SIG-M5 (cell line): ENCODE measurements around the gene RARA.

Experiments used
- DNase-seq: peaks from one replicate; lab custom pipeline; 2025; lab: John Stamatoyannopoulos, UW

Gene RARA

DNA sequence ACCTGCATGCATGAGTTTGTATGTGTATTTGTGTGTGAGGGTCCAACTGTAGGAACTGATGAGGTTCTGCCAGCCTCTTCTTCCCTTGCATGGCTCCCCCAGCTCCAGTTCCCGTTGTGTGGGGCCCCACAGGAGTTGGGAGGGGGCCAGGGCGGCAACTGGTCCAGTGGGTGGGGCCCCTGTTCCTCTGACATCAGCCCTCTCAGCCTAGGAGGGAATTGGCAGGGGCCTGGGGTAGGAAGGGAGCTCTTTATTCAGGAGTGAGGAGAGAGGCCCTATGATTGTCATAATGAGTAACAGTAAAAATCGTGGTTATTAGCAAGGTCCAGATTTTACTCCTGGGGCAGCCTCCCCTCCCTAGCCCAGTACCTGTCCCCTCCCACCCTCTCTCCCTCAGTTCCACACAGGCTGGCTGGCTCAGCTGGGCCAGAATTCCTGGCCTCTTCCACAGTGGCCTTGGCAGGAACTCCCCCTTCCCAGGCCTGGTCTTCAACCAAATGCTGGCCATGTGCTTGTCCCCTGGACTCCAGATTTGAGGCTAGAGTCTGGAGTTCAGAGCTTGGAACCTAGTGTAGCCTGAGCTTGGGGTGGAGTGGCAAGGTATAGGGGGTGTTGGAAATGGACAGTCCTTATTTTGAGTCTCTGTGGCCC lies 18.9 kb downstream of the RARA start:
- no peak for DNase-seq

DNA sequence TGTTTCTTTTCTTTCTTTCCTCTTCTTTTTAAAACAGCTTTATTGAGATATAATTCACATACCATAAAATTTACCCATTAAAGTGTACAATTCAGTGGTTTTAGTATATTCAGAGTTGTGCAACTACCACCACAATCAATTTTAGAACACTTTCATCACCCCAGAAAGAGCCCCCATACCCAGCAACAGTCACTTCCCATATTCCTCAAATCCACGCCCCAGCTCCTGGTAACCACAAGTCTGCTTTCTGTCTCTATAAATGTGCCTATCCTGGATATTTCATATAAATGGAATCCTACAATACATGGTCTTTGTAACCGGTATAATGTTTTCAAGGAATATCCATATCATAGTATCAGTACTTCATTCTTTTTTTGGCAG lies 19.4 kb downstream of the RARA start:
- no peak for DNase-seq

DNA sequence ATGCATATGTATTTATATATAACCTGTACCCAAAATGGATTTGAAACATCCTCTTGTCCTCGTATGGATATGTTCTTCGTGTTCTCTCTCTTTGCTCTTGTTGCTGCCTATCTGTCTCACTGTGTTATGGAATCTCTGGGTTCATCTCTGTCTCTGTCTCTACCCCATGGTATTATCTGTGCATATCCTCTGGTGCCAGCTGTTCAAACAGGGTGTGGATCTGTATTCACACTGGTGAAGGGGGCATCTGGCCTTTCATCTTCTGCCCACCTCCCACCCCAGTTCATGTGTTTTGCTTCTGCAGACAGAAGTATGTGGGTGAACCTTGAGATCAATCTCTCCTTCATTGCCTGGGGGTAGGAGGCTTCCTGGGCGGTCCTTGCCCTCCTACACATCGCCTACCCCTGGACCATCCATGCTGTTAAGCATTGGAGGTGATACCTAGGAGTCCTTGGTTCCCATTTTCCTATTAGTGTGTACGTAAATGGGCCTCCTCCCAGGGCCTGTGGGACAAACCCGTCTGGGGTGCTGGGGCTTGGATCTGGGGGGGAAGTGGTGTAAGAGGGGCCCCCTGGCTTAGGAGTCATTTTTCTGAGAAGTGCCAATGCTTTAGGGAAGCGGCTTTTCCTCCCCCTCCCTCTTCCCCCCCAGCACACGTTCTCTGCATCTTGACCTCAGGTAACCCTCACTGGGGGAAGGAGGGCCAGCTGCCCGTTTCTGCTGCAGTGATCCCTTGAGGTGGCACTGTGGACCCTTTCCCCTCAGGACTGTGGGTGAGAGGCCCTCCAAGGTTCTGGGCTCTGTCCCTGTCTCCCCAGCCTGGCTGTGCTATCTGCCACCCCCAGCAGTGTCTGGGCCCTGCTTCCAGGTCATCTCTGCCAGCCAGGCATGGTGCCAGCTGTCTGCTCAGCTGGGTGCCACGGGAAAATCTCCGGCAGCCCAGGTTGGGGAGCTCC lies 21.1 kb downstream of the RARA start:
- DNase-seq, result no peak

DNA sequence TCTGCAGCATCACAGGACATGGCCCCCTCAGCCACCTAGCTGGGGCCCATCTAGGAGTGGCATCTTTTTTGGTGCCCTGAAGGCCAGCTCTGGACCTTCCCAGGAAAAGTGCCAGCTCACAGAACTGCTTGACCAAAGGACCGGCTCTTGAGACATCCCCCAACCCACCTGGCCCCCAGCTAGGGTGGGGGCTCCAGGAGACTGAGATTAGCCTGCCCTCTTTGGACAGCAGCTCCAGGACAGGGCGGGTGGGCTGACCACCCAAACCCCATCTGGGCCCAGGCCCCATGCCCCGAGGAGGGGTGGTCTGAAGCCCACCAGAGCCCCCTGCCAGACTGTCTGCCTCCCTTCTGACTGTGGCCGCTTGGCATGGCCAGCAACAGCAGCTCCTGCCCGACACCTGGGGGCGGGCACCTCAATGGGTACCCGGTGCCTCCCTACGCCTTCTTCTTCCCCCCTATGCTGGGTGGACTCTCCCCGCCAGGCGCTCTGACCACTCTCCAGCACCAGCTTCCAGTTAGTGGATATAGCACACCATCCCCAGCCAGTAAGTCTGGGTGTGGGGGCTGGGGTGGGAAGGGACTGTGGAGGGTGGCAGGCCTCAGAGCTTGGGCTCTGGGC lies 22.0 kb downstream of the RARA start:
- no peak for DNase-seq

DNA sequence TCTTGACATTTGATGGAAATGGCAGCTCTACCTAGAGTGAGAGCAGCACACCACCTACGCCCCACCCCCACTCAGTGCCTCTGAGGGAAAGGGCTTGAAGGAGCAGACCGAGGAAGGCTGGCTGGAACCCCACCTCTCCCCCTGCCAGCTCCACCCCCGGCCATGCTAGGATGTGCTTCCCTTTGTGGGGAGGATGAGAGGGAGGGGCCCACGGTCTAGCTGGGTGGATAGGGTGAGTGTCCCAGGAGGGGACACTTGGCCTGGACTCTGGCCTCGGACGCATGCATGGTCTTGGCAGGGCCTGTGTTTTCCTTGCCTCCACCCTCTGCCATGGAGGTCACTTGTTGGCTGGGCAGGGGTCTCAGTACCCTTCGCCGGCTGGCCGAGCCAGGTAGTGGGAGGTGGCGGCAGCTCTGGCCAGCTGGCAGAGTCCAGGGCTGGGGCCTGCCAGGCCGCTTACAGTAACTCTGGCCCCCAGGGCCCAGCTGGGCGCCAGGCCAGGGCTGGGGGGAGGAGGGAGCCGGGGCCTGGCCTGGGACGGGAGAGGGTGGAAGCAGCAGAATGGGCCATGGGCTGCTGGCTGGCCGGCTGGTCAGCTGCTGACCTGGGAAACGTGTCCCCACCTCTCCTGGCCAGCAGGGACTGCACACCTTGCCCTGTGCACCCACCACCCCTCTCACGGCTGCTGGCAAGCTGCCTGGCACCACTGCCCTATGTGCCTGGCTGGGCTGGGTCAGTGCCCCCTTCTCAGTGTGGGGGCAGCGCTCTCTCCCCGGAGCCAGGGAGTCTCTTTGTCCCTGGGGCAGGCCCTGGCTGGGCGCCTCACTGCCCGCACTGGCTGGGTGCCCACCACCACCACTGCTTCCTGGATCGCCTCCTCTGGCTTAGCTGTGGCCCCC lies 23.0 kb downstream of the RARA start:
- no peak for DNase-seq

DNA sequence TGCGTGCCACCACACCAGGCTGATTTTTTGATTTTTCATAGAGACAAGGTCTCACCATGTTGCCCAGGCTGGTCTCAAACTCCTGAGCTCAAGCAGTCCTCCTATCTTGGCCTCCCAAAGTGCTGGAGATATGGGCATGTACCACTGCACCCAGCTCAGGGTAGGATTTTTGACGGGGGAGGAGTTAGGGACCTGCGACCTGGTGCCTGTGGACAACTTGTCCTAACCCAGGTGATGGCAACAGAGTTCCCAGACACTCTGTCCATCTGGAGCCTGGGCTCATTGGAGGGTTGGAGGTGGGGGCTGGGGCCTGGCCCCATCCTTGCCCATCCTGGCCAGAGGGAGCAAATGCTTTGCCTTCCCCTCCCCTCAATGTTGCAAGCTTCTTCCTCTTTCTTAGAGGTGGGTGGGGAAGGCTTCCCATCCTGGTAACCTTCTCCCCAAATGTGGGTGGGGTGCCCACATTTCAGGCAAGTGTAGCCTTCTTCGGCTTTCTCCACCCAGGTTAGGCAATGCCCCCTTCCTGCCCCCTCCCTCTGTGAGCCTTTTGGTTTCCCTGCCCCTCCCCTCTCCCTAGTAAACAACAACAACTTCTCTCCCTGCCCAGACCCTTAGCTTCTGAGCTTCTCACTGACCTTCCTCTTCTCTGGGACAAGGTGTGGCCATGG lies 24.9 kb downstream of the RARA start:
- DNase-seq, result no peak

DNA sequence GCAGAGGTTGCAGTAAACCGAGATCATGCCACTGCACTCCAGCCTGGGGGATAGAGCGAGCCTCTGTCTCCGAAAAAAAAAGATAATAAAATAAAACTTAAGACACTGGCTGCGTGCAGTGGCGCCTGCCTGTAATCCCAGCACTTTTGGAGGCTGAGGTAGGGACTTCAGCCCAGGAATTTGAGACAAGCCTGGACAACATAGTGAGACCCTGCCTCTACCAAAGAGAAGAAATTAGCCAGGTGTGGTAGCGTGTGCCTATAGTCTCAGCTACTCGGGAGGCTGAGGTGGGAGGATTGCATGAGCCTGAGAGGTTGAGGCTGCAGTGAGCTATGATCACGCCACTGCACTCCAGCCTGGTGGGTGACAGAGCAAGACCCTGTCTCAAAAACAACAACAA lies 26.6 kb downstream of the RARA start:
- DNase-seq, result no peak

DNA sequence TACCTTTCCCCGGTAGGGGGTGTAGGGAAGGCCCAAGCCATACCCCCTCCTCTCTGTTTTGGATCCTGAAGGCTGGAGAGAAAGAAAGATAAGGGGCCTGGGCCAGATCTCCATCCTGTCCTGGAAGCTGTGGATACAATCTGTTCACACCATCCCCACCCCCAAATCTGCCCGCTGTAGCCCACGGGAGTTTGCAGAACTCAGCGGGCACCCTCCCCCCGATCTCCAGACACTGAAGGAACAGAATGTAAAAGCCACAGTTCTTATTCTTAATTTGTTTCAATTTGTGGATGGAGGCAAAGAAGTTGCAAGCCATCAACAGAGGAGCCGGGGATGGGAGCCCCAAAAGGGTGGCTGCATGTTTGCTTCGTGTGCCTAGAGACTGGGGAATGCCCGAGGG lies 28.4 kb downstream of the RARA start:
- DNase-seq, result no peak

DNA sequence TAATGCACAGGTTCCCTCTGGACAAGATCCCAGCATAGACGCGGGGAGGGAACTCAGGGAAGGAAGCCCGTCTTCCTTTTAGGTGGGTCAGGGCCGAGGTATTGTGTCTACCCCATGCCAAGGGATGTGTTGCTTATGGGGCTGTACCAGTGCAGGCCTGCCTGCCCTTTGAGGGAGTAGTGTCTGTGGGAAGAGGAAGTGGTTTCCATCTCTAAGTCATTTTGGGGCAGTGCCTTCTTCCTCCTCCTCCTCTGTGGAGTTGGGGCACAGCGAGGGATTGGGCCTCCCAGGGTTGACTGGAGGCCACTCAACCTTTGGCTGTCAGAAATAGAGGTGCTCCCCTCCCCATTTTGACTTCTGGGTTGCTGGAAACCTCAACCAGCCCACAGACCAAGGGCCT lies 29.1 kb downstream of the RARA start:
- DNase-seq, result no peak

DNA sequence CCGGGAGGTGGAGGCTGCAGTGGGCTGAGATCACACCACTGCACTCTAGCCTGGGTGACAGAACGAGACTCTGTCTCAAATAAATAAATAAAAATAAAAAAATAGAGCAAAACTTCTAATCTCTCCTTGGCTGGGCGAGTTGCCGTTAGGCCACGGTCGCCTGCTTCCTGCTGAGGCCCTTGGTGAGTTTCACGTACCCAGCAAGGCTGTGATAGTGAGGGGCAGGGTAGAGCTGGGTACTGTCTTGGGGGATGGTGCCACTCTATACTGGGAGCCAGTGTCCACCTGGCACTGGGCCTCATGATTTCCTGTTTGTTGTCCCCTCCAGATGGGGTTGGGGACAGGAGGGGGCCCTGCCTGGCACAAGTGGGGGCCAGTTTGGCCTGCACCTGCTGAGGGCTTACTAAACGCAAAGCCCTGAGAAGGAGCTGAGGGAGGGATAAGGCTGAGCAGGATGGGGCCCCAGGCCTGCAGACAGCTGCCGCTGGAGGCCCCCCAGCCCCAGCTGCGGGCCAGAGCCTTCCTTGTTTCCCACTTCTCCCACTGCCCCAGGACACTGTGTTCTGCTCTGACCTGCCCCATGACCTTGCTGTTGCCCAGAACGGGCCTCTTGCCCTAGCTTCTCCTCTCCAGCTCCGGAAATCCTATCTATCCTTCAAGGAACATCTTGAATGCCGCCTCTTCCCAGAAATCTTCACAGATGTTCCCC lies 30.1 kb downstream of the RARA start:
- DNase-seq, result no peak

DNA sequence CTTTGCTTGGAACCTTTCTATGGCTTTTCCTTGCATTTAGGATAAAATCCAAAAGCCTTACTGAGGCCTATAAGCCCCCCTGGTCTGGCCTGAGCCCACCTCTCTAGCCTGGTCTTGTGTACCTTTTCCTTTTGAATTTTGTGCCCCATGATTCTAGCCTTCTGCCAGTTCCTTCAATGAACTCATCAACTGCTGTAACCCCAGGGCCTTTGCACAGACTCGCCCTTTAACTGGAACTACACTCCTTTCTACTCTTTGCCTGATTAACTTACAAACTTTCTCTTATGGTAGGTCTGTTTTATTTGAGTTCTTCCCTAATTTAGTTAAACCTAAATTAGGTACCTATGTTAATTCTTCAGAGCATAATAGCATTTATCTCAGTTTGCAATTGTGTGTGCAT lies 31.3 kb downstream of the RARA start:
- DNase-seq, result no peak

DNA sequence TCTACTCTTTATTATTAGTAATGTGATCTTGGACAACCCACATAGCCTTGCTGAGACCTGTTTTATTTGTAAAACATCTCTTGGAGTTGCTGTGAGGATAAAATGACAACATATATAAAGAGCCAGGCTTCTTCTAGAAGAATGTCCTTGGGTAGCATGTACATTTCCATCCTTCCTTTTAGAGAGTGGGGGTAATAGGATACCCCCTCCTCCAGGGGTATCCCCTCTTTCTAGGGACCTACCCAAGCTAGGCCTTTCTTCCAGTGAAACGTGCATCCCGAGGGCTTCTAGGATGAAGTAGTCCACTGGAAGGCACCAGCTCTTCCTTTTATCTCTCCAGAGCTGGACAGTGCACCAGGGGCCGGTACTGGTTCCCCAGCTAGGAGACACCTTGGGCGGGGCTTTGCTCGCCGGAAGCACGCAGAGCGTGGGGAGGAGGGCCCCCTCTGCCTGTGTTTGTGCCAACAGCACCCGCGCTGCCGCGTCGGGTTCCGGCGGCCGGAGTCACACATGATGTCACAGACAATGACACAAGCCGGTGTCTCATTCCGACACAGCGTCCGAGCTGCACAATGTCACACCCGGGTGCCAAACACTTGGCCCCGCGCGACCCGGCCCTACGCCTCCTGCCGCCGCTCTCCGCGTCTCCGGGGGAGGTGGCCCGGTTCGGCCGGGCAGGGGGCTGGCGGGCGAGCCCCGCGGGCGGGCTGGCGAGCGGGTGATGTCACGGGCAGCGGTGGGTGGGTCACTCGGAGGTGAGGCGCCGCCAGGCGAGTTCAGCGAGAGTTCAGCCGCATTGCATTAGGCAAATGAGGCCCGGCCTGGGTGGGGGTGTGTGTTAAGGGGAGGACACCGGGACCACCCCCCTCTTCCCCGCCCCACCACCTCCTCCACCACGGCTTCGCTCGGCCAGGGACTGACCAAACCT lies 32.2 kb downstream of the RARA start:
- DNase-seq, result no peak

DNA sequence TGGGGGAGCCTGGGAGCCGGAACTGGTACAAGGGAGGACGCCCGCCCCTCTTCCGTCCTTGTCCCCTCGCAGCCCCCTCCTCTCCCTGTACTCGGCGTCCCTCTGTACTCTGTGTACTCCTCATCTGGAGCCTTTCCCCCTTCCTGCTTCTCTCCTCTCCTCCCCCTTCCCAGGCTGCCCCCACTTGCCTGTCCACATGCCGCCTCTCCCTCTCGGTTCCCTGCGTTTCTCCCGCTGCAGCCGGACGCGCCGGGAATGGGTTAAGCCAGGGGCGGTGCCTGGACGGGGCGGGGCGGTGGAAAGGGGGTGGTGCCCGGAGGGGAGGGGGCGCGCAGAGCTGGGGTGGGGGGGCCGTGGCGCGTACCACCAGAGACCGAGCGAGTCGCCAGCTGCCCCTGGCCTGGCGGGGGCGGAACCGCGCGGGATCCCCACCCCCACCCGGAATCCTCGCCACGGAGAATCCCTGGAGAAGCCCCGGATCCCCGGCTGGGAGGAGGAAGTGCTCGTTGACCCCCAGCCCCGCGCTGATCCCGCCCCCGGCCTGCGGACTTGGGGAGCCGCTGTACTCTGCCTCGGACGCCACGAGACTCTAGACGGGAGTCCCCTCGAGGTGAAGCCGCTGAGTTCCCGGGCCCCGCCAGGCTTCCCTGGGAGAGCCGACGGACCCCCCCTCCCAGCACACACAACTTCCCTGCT lies 33.0 kb downstream of the RARA start:
- no peak for DNase-seq

DNA sequence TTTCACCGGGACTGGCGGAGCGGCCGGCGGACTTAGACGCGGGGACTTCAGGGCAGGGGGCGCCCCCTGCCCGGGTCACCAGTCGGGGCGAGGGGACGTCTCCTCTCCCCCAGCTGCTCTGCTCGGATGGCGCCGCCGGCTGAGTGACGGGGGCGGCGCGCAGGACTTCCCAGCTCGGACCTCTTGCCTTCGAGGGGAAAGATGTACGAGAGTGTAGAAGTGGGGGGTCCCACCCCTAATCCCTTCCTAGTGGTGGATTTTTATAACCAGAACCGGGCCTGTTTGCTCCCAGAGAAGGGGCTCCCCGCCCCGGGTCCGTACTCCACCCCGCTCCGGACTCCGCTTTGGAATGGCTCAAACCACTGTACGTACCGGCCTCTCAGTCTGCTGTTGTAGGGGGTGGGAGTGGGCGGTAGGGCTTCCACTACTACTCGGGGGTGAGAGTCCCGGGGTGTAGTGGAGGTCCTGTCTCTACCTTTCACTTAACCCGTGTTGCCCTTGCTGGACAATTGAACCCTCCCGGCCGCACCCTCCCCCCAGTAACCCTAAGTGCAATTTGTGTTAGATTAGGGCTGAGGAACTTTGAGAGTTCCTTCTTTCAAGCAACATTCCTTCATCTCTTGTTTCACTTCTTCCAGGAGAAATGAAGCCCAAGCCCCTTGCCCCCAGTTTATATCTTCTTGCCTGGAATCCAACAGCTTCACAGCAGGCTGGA lies 33.7 kb downstream of the RARA start:
- DNase-seq, result no peak

DNA sequence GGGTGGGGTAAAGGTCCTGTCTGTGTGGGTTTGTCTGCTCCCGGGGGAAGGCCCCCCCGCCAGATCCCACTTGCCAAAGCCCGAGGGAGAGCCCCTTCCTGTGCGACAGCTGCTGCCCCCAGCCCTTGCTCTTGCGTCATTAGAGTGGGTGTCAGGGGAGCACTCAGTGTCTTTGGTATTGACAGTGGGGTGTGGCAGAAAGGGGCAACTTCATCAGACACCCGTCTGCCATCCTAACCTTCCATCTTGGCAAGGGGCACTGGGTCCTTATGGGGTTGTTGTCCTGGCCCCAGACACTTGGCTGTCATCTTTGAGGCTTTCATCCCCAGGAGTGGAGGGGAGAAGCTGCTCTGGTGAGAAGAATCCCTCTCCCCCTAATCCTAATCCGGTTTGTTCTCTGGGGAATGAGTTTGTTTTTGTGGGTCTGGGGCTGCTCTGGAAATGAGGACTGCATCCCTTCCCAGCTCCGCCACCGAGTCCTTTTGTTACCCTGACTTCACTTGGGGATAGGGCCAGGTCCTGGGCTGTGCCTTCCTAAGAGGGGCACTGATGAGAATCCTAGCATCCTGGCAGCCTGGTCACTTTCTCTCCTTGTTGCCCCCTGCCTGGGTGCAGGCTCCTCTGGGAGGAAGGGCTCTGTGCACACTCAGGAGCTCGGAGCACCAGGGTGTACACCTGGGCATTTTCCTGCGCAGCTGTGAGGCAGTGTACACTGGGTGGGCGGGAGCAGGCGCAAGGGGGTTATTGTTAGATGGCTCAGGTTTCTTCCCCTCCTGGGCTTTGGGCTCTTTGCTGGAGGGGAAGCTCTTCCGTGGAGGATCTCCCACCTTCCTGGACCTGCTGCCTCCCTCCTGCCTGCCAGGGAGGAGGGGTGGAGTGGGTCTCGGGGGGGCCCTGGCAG lies 34.5 kb downstream of the RARA start:
- no peak for DNase-seq

DNA sequence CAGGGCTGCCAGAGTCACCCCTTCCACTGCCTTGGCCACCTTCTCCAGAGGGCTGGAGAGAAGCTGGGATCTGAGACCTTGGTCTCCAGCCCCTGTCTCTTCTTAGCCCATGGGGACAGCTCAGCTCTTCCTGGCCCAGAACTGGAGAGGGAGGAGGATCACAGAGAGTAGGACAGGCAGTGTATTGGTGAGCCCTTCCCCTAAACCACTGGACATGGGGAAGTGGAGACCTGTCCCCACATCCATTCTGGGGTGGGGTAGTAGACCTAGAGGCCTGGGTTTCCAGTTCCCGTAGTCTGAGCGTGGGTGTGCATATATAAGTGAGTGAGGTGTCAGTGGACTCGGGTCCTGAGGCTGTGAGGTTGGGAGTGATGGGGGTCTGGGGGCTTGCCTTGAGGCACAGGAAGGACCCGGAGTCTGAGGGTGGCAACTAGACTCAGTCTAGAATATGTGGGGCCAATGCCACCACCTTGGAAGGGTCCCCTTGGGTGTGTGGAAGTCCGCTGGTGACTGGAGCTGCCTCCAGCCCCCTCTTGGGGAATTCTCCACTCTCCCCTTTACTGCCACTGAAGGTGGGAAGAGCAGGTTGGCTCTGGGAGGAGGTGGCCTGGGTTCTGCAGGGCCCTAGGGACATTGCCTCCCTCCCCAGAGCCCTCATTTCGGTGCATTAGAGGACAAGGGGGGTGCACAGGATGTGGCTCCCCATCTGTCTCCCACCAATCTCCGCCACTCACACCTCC lies 35.6 kb downstream of the RARA start:
- no peak for DNase-seq
